Activated CD4-positive, CD25-positive, alpha-beta regulatory T cell (primary cell): ENCODE data around the gene CD1C.
"Not testable (repeated sequence)": the region's sequence is repeated elsewhere in the genome, so short reads cannot be mapped to it uniquely, and the experiment has no call there.

Experiments used
- DNase-seq, 4 experiments: peaks; one replicate each; lab custom pipeline; 2025; lab: John Stamatoyannopoulos, UW

CD1C gene

DNA sequence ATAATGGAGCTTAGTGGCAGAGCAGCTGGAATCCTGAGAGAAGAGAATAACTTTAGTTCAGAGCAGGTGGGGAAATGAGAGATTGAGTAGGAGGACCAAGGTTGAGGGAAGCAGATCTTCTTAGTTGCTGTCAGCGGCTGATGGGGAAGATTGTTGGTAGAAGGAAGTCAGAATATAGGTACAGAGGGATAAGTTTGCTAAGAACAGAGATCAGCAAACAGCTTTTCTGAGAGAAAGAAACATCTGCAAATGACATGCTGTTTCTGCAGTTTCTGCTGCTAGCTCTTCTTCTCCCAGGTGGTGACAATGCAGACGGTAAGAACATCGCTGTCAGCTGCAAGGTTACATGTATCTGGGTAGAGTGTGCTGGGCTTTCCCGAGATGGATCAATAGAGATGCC, at the start of gene CD1C:
TSS of gene CD1C (plus strand) at position 113 of the 400 bp plus-strand sequence. CDS start at position 255, 142 bp downstream.
- no peak for DNase-seq

GRCh38 chr1:158246650-158247049, 43.1 kb upstream of the CD1C start:
- DNase-seq, result no peak

- DNase-seq, result no peak
Measured at GRCh38 chr1:158248118-158248517, 41.6 kb upstream of the CD1C start.

DNA sequence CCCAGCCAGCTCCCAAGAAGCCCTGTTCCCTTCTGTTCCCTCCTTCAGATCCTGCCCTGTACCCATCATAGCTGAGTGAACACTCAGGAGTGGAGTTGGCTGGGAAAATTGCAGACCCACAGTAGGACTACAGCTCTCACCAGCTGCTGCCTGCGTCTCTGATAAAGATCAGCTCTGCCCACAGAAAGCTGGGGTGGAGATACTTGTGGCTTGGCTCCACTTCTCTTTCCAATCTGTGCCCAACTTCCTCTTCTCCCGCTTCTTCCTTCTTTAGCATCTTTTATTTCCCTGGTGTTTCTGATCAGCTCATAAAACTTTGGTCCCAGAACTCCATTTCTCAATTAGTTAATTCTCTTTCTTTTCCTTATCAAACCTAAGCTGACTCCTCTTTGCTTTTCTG, 41.0 kb upstream of the CD1C start:
- DNase-seq, result no peak

- no peak for DNase-seq
Measured at GRCh38 chr1:158249646-158250045, 40.1 kb upstream of the CD1C start.

- no peak for DNase-seq
Measured at GRCh38 chr1:158251163-158251562, 38.6 kb upstream of the CD1C start.

- DNase-seq, result no peak
Measured at GRCh38 chr1:158255656-158256055, 34.1 kb upstream of the CD1C start.

DNA sequence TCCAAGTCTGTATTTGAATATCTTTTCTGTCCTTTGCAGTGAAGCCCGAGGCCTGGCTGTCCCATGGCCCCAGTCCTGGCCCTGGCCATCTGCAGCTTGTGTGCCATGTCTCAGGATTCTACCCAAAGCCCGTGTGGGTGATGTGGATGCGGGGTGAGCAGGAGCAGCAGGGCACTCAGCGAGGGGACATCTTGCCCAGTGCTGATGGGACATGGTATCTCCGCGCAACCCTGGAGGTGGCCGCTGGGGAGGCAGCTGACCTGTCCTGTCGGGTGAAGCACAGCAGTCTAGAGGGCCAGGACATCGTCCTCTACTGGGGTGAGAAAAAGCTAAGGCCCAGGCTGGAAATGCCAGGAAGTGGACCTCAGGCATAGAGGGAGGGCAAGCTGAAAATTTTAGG, 33.0 kb upstream of the CD1C start:
- not testable (repeated sequence) for DNase-seq

DNA sequence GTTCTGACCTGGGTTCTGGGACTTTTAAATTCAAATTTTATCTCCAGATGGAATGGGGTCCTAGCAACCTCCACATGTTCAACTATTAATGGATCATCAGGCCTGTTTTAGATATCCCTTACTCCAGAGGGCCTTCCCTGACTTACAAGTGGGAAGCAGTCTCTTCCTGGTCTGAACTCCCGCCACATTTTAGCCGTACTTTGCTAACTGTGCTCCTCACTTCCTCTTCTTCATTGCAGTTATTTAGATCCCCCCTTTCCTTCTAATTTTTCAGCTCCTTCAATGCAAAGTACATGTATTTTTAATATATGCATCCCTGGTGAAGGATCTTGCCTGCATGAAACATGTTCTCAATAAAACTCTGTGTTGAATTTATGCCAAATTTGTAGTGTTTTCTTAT, 31.8 kb upstream of the CD1C start:
- no peak for DNase-seq

GRCh38 chr1:158259117-158259516, 30.6 kb upstream of the CD1C start:
- DNase-seq, result no peak

GRCh38 chr1:158272681-158273080, 17.0 kb upstream of the CD1C start:
- DNase-seq, result no peak

DNA sequence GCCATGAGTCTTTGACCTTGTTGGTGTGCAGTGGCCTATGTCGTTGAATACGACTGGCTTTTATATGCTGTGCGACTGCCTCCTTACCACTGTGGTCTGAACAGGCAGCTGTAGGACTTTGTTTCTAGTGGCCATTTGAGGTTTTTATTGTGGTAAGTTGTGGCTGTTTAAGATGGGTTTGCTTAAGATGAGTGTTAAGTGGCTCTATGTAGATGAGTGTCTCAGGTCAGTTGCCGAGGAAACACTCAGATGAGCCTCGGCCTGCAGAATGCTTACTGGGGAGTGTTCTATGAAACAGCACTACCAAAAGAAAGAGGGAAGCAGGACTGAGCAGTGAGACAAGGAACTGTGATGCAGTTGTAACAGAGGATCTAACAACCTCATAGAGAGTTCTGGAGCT, 14.9 kb upstream of the CD1C start:
- DNase-seq, result no peak

DNA sequence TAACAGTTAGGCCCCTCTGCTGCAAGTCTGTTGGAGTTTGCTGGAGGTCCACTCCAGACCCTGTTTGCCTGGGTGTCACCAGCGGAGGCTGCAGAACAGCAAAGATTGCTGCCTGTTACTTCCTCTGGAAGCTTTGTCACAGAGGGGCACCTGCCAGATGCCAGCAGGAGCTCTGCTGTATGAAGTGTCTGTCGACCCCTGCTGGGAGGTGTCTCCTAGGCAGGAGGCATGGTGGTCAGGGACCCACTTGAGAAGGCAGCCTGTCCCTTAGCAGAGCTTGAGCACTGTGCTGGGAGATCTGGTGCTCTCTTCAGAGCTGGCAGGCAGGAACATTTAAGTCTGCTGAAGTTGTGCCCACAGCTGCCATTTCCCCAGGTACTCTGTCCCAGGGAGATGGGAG, 7.3 kb upstream of the CD1C start:
- DNase-seq, result not testable (repeated sequence)

GRCh38 chr1:158283965-158284364, 5.8 kb upstream of the CD1C start:
- no peak for DNase-seq

DNA sequence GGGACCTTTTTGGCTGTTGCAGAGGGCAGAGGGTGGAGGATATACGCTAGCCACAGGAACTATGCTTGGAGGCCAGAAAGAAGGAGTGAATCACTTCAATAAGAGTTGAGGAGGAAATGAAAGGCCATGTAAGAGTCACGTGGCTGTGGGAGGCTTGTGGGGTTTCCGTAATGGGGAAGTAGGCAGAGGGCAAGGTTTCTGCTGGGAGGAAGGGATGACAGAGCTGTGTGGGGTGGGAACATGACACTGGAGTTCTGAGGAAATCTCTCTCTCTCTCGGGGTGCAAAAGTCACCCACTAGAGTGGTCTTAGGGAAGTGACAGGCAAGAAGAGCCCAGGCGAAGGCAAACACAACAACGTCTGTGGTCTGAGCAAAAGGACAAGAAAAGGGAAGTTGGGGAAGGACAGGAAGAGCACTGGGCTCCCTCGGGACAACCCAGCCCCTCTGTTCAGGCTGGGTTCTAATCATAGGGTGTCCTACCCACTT, 3.9 kb upstream of the CD1C start:
- no peak for DNase-seq

DNA sequence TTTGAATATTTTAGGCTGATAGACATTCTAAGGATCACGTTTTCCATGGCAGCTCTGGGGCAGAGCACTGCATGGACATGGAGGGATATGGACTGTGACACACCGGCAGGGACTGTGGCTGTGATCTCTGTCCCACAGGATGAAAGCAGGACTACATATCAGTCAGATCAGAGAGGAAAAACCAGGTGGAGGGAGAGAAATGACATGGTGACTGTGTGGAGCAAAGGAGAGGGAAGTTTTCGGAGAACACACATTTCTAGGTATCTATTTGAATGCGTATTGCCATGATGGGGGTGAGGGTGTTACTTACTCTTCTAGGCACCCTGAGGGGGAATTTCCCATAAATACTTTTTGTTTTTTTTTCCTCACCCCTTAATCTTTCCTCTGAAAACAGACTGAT, 3.2 kb upstream of the CD1C start:
- no peak for DNase-seq

DNA sequence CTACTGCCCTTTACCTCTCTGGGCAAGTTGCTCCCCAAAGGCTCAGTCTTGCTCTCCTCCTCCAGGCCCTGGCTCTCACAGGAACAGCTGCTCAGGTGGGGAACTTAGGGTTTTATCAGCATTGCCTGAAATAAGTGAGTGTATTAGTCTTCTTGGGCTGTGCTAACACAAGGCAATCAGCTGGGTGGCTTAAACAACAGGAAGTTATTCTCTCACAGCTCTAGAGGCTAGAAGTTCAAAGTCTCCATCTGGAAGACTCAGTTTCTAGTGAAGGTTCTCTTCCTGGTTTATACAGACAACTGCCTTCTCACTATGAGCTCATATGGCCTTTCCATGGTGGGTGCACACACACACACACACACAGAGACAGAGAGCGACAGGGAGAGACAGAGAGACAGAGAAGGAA, 2.8 kb upstream of the CD1C start:
- no peak for DNase-seq

GRCh38 chr1:158290321-158290844, 660 bp downstream of the CD1C start:
- no peak for DNase-seq

DNA sequence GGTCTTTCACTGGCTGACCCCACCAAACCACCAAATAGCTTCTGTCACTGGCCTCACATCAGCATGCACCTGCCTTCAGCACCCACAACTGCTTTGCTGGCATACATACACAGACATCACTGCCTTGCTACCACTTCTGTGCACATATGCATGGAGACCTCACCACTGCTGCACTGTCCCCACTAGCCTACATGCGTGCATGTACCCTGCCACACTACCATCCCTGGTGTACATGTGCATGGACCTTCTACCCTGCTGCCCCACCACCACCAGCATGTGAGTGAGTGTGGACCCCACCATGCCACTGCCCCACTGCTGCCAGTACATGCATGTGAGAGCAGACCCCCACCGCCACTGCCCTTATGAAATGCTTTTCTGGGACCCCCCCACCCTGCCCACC, 6.1 kb downstream of the CD1C start:
- no peak for DNase-seq

DNA sequence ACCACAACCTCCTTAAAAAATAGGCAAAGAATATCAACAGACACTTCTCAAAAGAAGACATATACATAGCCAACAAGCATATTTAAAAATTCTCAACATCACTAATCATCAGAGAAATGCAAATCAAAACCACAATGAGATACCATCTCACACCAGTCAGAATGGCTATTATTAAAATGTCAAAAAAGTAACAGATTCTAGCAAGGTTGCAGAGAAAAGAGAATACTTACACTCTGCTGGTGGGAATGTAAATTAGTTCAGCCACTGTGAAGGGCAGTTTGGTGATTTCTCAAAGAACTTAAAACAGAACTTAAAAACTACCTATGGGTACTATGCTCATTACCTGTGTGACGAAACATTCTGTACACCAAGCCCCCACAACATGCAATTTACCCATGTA, 20.9 kb downstream of the CD1C start:
- DNase-seq, result no peak

GRCh38 chr1:158311066-158311465, 21.3 kb downstream of the CD1C start:
- no peak for DNase-seq

GRCh38 chr1:158323866-158324265, 34.1 kb downstream of the CD1C start:
- no peak for DNase-seq

DNA sequence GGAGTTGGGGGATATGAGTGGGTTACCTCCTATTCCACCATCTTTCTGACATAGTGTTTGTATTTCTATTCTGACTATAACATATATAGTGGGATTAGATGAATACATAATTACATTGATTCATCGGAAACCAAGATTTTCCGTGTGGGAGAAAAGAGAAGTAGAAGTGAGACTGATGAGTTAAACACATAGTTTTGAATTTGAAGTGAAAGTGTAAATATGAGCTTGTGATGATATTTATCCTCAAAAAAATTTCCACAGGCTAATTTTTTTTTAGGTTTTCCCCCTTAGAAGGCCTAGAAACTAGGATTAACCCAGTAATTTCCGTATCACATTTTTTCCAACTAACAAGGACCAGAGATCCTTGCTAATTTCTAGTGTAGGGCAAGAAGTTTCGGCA, 34.7 kb downstream of the CD1C start:
- DNase-seq, result no peak

- DNase-seq, result no peak
Measured at GRCh38 chr1:158327481-158327880, 37.8 kb downstream of the CD1C start.

GRCh38 chr1:158328426-158328825, 38.7 kb downstream of the CD1C start:
- DNase-seq, result no peak
